HG02852 (cell line): ENCODE data around the gene DHRS1.

Experiments
- ATAC-seq: cut with Tn5 transposase; IDR thresholded peaks from one replicate; pipeline ENCODE4 v1.9.1; 2021; ENCODE audit warnings: mild to moderate bottlenecking, moderate library complexity; ENCODE audit not compliant: unreplicated experiment

DHRS1 gene

GRCh38 chr14:24299255-24300191, at the start of gene DHRS1, which contains the start of gene NOP9:
DHRS1 (minus strand) TSS chr14:24299780; CDS start chr14:24299106, 674 bp downstream.
NOP9 (plus strand) TSS chr14:24299850; CDS start chr14:24299955, 105 bp downstream.
- ATAC-seq = peak; percentile 72

- ATAC-seq = no peak
Observed at GRCh38 chr14:24348186-24348585, 48.6 kb upstream of the DHRS1 start.

- ATAC-seq = no peak
Observed at GRCh38 chr14:24347134-24347533, 47.6 kb upstream of the DHRS1 start.

- no peak for ATAC-seq
Observed at GRCh38 chr14:24343795-24344660, 44.4 kb upstream of the DHRS1 start.

DNA sequence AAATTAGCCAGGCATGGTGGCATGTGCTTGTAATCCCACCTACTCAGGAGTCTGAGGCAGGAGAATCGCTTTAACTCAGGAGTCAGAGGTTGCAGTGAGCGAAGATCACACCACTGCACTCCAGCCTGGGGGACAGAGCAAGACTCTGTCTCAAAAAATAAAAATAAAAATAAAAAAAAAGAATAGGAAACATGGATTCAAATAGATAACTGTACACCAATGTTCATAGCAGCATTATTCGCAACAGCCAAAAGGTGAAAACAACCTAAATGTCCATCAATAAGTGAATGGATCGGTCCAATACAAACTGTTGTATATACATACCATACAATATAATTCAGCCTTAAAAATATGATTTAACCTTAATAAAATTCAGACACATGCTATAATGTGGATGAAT, 43.3 kb upstream of the DHRS1 start:
- ATAC-seq = no peak

GRCh38 chr14:24340606-24341005, 41.0 kb upstream of the DHRS1 start:
- ATAC-seq = no peak

- ATAC-seq = peak; percentile 86
Observed at GRCh38 chr14:24339284-24340151, 39.9 kb upstream of the DHRS1 start, which contains the start of gene RIPK3. RIPK3 (minus strand) TSS chr14:24339991; CDS start chr14:24339826, 165 bp downstream.

DNA sequence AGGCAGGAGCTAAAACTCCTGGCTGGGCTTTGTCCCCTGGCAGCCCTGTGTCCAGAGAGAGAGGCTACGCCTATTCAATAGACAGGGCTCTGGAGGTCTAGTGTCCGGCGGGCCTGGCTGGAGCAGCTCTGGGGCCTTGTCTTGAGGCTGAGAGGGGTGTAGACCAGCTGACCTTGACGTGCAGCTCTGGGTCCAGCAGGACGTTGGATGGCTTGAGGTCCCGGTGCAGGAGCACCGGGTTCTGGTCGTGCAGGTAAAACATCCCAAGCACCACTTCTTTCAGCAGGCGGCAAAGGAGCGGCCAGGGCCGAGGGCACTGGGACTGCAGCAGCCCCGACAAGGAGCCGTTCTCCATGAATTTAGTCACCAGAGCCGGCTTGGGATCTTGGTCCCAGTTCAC, 39.3 kb upstream of the DHRS1 start:
- no peak for ATAC-seq

- ATAC-seq = no peak
Observed at GRCh38 chr14:24337824-24338175, 38.2 kb upstream of the DHRS1 start.

- ATAC-seq = no peak
Observed at GRCh38 chr14:24337144-24337823, 37.7 kb upstream of the DHRS1 start.

DNA sequence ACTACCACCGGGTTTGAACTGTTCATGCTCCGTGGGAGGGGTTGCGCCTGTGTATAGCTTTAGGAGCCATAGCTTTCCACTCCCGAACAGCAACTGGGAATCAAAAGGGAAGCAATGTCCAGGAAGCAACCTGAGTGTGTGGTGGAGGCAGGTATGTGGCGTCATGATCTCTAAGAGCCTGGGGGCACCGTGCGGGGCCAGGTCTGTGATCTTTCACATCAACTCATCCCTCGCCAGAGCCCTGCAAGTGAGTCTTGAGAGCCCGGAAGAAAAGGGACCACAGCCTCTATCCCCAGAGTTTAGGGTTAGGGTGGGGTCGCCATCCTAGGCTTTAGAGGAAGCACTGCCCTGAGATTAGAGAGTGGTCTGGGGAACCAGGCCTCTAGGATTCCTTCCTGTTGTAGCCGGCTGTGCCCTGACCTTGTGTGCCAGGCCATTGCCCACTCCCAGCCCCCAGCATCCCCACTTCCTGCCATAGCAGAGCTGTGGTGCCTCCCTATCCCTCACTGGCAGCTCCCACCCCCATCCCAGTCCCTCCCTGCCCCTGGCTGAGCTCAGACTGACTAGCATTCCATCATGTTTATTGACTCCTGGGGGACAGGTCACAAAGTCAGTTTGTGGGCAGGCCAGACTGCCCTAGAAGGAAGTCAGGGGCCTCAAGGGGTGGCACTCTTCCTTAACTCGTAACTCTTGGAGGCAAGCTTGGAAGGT, 36.0 kb upstream of the DHRS1 start:
- ATAC-seq = no peak

GRCh38 chr14:24334431-24335291, 35.1 kb upstream of the DHRS1 start, which contains the start of gene ADCY4:
ADCY4 (minus strand) TSS chr14:24335071; CDS start chr14:24334652, 419 bp downstream.
- no peak for ATAC-seq

- peak; percentile 80 for ATAC-seq
Observed at GRCh38 chr14:24332268-24332993, 32.9 kb upstream of the DHRS1 start.

DNA sequence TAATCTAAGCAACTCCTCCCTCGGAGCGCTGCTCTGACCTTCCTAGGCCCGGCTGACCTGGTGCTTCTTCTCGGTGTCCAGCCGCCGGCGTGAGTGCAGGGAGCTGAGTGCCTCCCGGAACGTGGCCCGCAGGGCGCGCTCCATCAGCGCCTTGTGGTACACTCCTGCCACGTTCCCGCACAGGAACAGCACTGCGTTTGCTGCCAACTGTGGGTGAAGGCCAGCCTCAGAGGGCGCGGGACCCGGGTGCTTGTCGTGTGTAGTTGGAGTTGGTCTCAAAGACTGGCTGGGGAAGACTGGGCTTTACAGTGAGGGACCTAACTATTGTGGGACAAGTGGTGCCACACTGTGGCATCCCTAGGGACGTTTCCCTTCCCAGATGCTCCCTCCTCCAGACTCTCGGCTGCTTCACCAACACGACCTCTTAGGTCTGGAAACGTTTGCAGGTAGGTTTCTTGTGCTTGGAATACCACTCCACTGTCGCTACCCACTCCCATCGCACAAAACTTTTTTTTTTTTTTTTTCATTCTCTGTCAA, 32.2 kb upstream of the DHRS1 start:
- ATAC-seq = no peak

GRCh38 chr14:24330973-24331674, 31.5 kb upstream of the DHRS1 start:
- ATAC-seq = no peak

GRCh38 chr14:24329736-24330135, 30.2 kb upstream of the DHRS1 start:
- no peak for ATAC-seq
